Ascending aorta (tissue), 2 donors: Measurements from ENCODE around the gene INPP5A. TPM values are rescaled to one million over a fixed set of nuclear protein-coding genes. Genes with fewer than 3 reads are reported as not detected.

Source experiments
- DNase-seq, 2 donors: peaks; one replicate each; pipeline ENCODE4 v3.0.0-alpha.2; 2019; ENCODE audit warnings: low spot score in 2 of 2
- H3K27ac ChIP-seq, 2 donors: fragments of 200-600 bp; sonication (generic); one replicate each; pipeline ENCODE4 v1.5.1; 2016 to 2017; ENCODE audit warnings: mild to moderate bottlenecking in 1 of 2
- H3K27me3 ChIP-seq: fragments of 200-600 bp; sonication (generic); one replicate; pipeline ENCODE4 v1.5.1; 2017
- H3K36me3 ChIP-seq, 2 donors: fragments of 200-600 bp; sonication (generic); one replicate each; pipeline ENCODE4 v1.5.1; 2016
- H3K4me1 ChIP-seq, 2 donors: fragments of 200-600 bp; sonication (generic); one replicate each; pipeline ENCODE4 v1.5.1; 2016 to 2017; ENCODE audit warnings: mild to moderate bottlenecking in 1 of 2
- H3K4me3 ChIP-seq, 2 donors: fragments of 200-600 bp; sonication (generic); one replicate each; pipeline ENCODE4 v1.5.1; 2016 to 2017; ENCODE audit warnings: mild to moderate bottlenecking in 1 of 2
- H3K9me3 ChIP-seq, 2 donors: fragments of 200-600 bp; sonication (generic); one replicate each; pipeline ENCODE4 v1.5.1; 2016
- intact Hi-C: fragments of 100-400 bp; cut with DNase I; formaldehyde crosslinking; loops from one replicate; pipeline ENCODE4 v1.15.1; 2023
- total RNA-seq: library from RNA; depleted of rRNA; stranded (reverse); fragments of >200 nt; gene quantifications from one replicate; pipeline ENCODE4 v1.1.0, GENCODE V29; 2016
- TF ChIP-seq, protein P1 (sequence below), 3 experiments: fragments of 200-600 bp in 2 of 3; fragments of 450-650 bp in 1 of 3; sonication (generic) in 2 of 3; IDR thresholded peaks; one replicate each; pipeline ENCODE4 v1.5.1; 2016 to 2019; ENCODE audit warnings: antibody characterized with exemption in 3 of 3, mild to moderate bottlenecking in 1 of 3, moderate library complexity in 1 of 3

Gene INPP5A
- total RNA-seq, 1 donor from 2014 or later = 81.2 TPM

DNA sequence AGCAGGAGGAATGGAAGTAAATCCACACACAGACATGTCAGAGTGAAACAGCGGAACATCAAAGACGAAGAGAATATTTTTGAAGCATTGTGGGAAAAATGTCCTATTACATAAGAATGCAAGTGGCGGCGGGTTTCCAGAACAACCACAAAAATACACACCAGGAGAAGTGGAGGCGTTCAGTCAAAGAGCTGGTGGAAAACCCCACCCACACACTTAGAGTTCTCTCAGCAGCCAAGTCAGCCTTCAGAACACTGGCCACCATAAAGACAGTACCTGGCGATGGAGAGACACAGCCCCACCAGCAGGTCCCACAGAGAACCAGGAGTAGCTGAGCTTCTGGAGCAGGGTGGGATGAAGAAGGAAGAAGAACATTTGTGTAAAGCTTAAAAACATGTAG lies 224.7 kb downstream of the INPP5A start:
- Histone ChIP-seq H3K4me3 (no peak overlapping the region), H3K27ac (no peak overlapping the region), H3K9me3 (no peaks in the 10 kb centered on the region), H3K4me1 (no peaks in the 10 kb centered on the region), H3K36me3 (peaks cover 27 to 55% of the 10 kb centered on the region in 2 donors), H3K27me3 (no peaks in the 10 kb centered on the region)
- intact Hi-C loops = no loop called here
- TF ChIP-seq, protein P1, sequence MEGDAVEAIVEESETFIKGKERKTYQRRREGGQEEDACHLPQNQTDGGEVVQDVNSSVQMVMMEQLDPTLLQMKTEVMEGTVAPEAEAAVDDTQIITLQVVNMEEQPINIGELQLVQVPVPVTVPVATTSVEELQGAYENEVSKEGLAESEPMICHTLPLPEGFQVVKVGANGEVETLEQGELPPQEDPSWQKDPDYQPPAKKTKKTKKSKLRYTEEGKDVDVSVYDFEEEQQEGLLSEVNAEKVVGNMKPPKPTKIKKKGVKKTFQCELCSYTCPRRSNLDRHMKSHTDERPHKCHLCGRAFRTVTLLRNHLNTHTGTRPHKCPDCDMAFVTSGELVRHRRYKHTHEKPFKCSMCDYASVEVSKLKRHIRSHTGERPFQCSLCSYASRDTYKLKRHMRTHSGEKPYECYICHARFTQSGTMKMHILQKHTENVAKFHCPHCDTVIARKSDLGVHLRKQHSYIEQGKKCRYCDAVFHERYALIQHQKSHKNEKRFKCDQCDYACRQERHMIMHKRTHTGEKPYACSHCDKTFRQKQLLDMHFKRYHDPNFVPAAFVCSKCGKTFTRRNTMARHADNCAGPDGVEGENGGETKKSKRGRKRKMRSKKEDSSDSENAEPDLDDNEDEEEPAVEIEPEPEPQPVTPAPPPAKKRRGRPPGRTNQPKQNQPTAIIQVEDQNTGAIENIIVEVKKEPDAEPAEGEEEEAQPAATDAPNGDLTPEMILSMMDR (IDR thresholded peaks at IDR 0.05) = no peak
- no peak for DNase-seq

- DNase-seq = no peak
- peaks cover 26 to 51% of the 10 kb centered on the region in 2 donors for H3K36me3 ChIP-seq
- no peak overlapping the region for H3K4me3 ChIP-seq
- H3K9me3 ChIP-seq = no peaks in the 10 kb centered on the region
- TF ChIP-seq, protein P1 (IDR thresholded peaks at IDR 0.05) = no peak
- no peaks in the 10 kb centered on the region for H3K27me3 ChIP-seq
- H3K27ac ChIP-seq = no peak overlapping the region
- intact Hi-C loops = no loop called here
- no peaks in the 10 kb centered on the region for H3K4me1 ChIP-seq
Measured at GRCh38 chr10:132763545-132763944, 226.0 kb downstream of the INPP5A start.

GRCh38 chr10:132764108-132764507 lies 226.5 kb downstream of the INPP5A start:
- Histone ChIP-seq H3K9me3 (no peaks in the 10 kb centered on the region), H3K4me1 (no peaks in the 10 kb centered on the region), H3K36me3 (peaks cover 29 to 51% of the 10 kb centered on the region in 2 donors), H3K27me3 (no peaks in the 10 kb centered on the region), H3K4me3 (no peak overlapping the region), H3K27ac (no peak overlapping the region)
- intact Hi-C loops = no loop called here
- DNase-seq = no peak
- TF ChIP-seq, protein P1 (IDR thresholded peaks at IDR 0.05) = no peak

- intact Hi-C loops = no loop called here
- DNase-seq = no peak
- Histone ChIP-seq H3K9me3 (no peaks in the 10 kb centered on the region), H3K36me3 (peaks cover 23 to 48% of the 10 kb centered on the region in 2 donors), H3K27ac (no peak overlapping the region), H3K4me1 (no peaks in the 10 kb centered on the region), H3K4me3 (no peak overlapping the region), H3K27me3 (no peaks in the 10 kb centered on the region)
- TF ChIP-seq, protein P1 (IDR thresholded peaks at IDR 0.05) = no peak
Measured at GRCh38 chr10:132765435-132765834, 227.8 kb downstream of the INPP5A start.

DNA sequence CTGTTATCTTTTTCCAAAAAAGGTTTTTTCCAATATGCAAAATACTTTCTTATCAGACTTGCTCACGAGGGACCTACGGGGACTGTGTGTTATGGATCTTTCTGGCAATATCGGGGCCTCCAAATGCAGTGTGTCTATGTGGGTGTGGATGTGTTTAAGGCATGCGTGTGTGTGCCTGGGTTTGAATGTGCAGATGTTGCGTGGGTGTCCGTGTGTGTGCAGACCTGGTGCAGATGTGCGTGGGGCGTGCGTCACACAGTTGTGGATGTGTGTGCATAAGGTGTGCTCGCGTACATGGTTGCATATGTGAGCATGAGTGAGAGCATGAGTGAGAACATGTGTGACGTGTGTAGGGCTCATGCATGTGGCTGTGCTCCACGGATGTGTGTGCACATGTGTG lies 228.7 kb downstream of the INPP5A start:
- no peaks in the 10 kb centered on the region for H3K27me3 ChIP-seq
- H3K4me1 ChIP-seq = no peaks in the 10 kb centered on the region
- H3K9me3 ChIP-seq = no peaks in the 10 kb centered on the region
- DNase-seq = no peak
- H3K36me3 ChIP-seq = peaks cover 19 to 48% of the 10 kb centered on the region in 2 donors
- H3K27ac ChIP-seq = no peak overlapping the region
- H3K4me3 ChIP-seq = no peak overlapping the region
- intact Hi-C loops = no loop called here
- TF ChIP-seq, protein P1 (IDR thresholded peaks at IDR 0.05) = no peak
